GM23338 (cell line): Measurements from ENCODE around the gene MIPEP. TPM values are rescaled to one million over a fixed set of nuclear protein-coding genes. Genes with fewer than 3 reads are reported as not detected.

Experiments used
- ATAC-seq: fragments of 200-7000 bp; cut with Tn5 transposase; 3 replicates; pipeline ENCODE4 v1.9.1; 2020
- DNase-seq: peaks from one replicate; pipeline ENCODE4 v3.0.0-alpha.2; 2015; ENCODE audit warnings: low spot score
- H2AFZ ChIP-seq: fragments of 200-600 bp; sonication (generic); 2 replicates; pipeline ENCODE4 v1.8.0; 2016; ENCODE audit warnings: antibody characterized with exemption, mild to moderate bottlenecking, moderate library complexity
- H3F3A ChIP-seq: fragments of 200-600 bp; sonication (generic); replicated peaks from 2 replicates; pipeline ENCODE4 v1.8.0; 2017; ENCODE audit warnings: antibody characterized with exemption, mixed run types, low read depth
- H3K27ac ChIP-seq: fragments of 200-600 bp; sonication (generic); 2 replicates; pipeline ENCODE4 v1.6.1; 2016; ENCODE audit warnings: low read depth
- H3K27me3 ChIP-seq: fragments of 200-600 bp; sonication (generic); 2 replicates; pipeline ENCODE4 v1.8.0; 2016; ENCODE audit warnings: mild to moderate bottlenecking, mixed run types, moderate library complexity; ENCODE audit not compliant: insufficient read depth
- H3K36me3 ChIP-seq: fragments of 200-600 bp; sonication (generic); 2 replicates; pipeline ENCODE4 v1.8.0; 2016; ENCODE audit warnings: mild to moderate bottlenecking; ENCODE audit not compliant: insufficient read depth
- H3K4me1 ChIP-seq: fragments of 200-600 bp; sonication (generic); 2 replicates; pipeline ENCODE4 v1.8.0; 2016; ENCODE audit warnings: mild to moderate bottlenecking, moderate library complexity; ENCODE audit not compliant: insufficient read depth
- H3K4me2 ChIP-seq: fragments of 200-600 bp; sonication (generic); 2 replicates; pipeline ENCODE4 v1.7.1; 2017; ENCODE audit warnings: mixed run types
- H3K4me3 ChIP-seq: fragments of 200-600 bp; sonication (generic); 2 replicates; pipeline ENCODE4 v1.6.1; 2016; ENCODE audit warnings: mixed run types
- H3K79me2 ChIP-seq: fragments of 200-600 bp; sonication (generic); replicated peaks from 2 replicates; pipeline ENCODE4 v1.8.0; 2017; ENCODE audit warnings: mild to moderate bottlenecking; ENCODE audit not compliant: insufficient read depth
- H3K9me2 ChIP-seq: fragments of 200-600 bp; sonication (generic); 2 replicates; pipeline ENCODE4 v1.8.0; 2017; ENCODE audit not compliant: insufficient read depth
- H4K20me1 ChIP-seq: fragments of 200-600 bp; sonication (generic); replicated peaks from 2 replicates; pipeline ENCODE4 v1.8.0; 2017; ENCODE audit warnings: mild to moderate bottlenecking; ENCODE audit not compliant: insufficient read depth
- H3K27ac Mint-ChIP-seq: 2 replicates; pipeline ENCODE4 v1.8.0; 2020; ENCODE audit warnings: inconsistent platforms, mild to moderate bottlenecking, moderate library complexity, mixed read lengths
- H3K27me3 Mint-ChIP-seq: 3 replicates; pipeline ENCODE4 v1.8.0; 2022; ENCODE audit warnings: low read depth, mild to moderate bottlenecking, moderate library complexity, mixed read lengths, inconsistent platforms; ENCODE audit not compliant: insufficient read depth, poor library complexity
- H3K36me3 Mint-ChIP-seq: 3 replicates; pipeline ENCODE4 v1.8.0; 2021; ENCODE audit warnings: low read depth, mild to moderate bottlenecking, inconsistent platforms, moderate library complexity, mixed read lengths
- H3K4me1 Mint-ChIP-seq: 3 replicates; pipeline ENCODE4 v1.8.0; 2020; ENCODE audit warnings: mild to moderate bottlenecking, inconsistent platforms, mixed read lengths
- H3K4me3 Mint-ChIP-seq: 3 replicates; pipeline ENCODE4 v1.8.0; 2021; ENCODE audit warnings: moderate library complexity, mild to moderate bottlenecking, inconsistent platforms, mixed read lengths
- H3K9me3 Mint-ChIP-seq: 3 replicates; pipeline ENCODE4 v1.8.0; 2020; ENCODE audit warnings: moderate library complexity, mild to moderate bottlenecking, inconsistent platforms, mixed read lengths
- CREB1 ChIP-seq: fragments of 250-450 bp; sonication (Bioruptor Pico); IDR thresholded peaks from 2 replicates; pipeline ENCODE4 v1.5.0; 2020; ENCODE audit warnings: low read depth, mild to moderate bottlenecking, moderate library complexity
- EZH2 ChIP-seq: fragments of 200-600 bp; sonication (generic); IDR thresholded peaks from one replicate; pipeline ENCODE4 v1.8.0; 2017; ENCODE audit warnings: antibody characterized with exemption, mild to moderate bottlenecking, low read depth; ENCODE audit not compliant: unreplicated experiment
- EZH2phosphoT487 ChIP-seq: fragments of 200-600 bp; sonication (generic); IDR thresholded peaks from one replicate; pipeline ENCODE4 v1.8.1; 2018; ENCODE audit warnings: antibody characterized with exemption; ENCODE audit not compliant: unreplicated experiment
- JUNB ChIP-seq: IDR thresholded peaks from one replicate; pipeline ENCODE4 v1.6.1; 2016; ENCODE audit warnings: antibody characterized with exemption; ENCODE audit not compliant: unreplicated experiment
- NANOG ChIP-seq: IDR thresholded peaks from 2 replicates; pipeline ENCODE4 v1.6.1; 2016; ENCODE audit warnings: antibody characterized with exemption, borderline replicate concordance
- POLR2AphosphoS5 ChIP-seq: IDR thresholded peaks from 2 replicates; pipeline ENCODE4 v1.6.1; 2016; ENCODE audit warnings: antibody characterized with exemption, low read depth
- REST ChIP-seq: IDR thresholded peaks from one replicate; pipeline ENCODE4 v1.6.1; 2018; ENCODE audit warnings: antibody characterized with exemption; ENCODE audit not compliant: unreplicated experiment
- STAT1 ChIP-seq: IDR thresholded peaks from one replicate; pipeline ENCODE4 v1.6.1; 2016; ENCODE audit warnings: antibody characterized with exemption; ENCODE audit not compliant: unreplicated experiment
- ZNF114 ChIP-seq: fragments of 250-450 bp; sonication (Bioruptor Pico); IDR thresholded peaks from 2 replicates; pipeline ENCODE4 v1.5.0; 2020; ENCODE audit warnings: mild to moderate bottlenecking, moderate library complexity
- ZNF331 ChIP-seq: fragments of 250-450 bp; sonication (Bioruptor Pico); IDR thresholded peaks from 2 replicates; pipeline ENCODE4 v1.5.0; 2020; ENCODE audit warnings: low read depth, mild to moderate bottlenecking, moderate library complexity
- polyA plus RNA-seq: library from polyadenylated mRNA; unstranded; fragments of >200 nt; fragmentation: Nextera tagmentation; extraction: Ambion mirVana; gene quantifications from 2 replicates; pipeline ENCODE4 v1.2.1, GENCODE V29; 2016
- total RNA-seq: library from RNA; depleted of rRNA; stranded (reverse); fragments of >200 nt; shearing (Covaris generic); gene quantifications from 2 replicates; pipeline ENCODE4 v1.2.3, GENCODE V29; 2014
- TF ChIP-seq, protein P1 (sequence below): IDR thresholded peaks from 2 replicates; pipeline ENCODE4 v1.6.1; 2016; ENCODE audit warnings: antibody characterized with exemption
- TF ChIP-seq, protein P2 (sequence below), 2 experiments: fragments of 200-600 bp in 1 of 2; sonication (generic) in 1 of 2; conservative IDR thresholded peaks; 2 replicates each; pipeline versions ENCODE4 v1.5.1 to v1.6.1; 2016 to 2017; ENCODE audit warnings: antibody characterized with exemption in 2 of 2, low read depth in 2 of 2, mild to moderate bottlenecking in 2 of 2, moderate library complexity in 1 of 2

Gene MIPEP
- total and polyA plus RNA-seq, 2 experiments from 2014 or later, result 20.8 to 22.5 TPM

- TF ChIP-seq POLR2AphosphoS5, result no peak
- TF ChIP-seq JUNB, result no peak
- TF ChIP-seq, protein P1, sequence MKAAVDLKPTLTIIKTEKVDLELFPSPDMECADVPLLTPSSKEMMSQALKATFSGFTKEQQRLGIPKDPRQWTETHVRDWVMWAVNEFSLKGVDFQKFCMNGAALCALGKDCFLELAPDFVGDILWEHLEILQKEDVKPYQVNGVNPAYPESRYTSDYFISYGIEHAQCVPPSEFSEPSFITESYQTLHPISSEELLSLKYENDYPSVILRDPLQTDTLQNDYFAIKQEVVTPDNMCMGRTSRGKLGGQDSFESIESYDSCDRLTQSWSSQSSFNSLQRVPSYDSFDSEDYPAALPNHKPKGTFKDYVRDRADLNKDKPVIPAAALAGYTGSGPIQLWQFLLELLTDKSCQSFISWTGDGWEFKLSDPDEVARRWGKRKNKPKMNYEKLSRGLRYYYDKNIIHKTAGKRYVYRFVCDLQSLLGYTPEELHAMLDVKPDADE, result no peak
- no peak for TF ChIP-seq EZH2phosphoT487
- no peak for TF ChIP-seq ZNF114 (CRISPR knock-in tag)
- TF ChIP-seq REST, result no peak
- no peak for TF ChIP-seq CREB1 (CRISPR knock-in tag)
- TF ChIP-seq ZNF331, result no peak
- no peak for TF ChIP-seq NANOG
Observed at GRCh38 chr13:23852351-23852750, 36.8 kb downstream of the MIPEP start (continued).

DNA sequence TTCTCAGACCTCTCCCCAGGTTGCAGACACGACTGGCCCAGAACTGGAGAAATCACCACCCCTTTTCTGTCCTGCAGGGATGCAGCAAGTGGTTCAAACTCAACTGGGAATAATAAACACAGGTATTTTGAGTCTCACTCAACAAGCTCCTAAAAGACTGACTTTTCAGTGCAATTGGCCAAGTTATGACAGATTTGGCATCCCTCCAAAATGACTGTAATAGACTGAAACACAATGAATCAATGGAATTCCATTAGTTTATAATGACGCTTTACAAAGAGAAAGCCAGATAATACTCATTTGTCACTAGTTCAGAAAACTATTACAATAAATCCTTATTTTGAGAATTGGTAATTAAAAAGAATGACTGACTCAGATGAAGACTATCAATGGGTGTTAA is 38.1 kb downstream of the MIPEP start:
- Histone ChIP-seq H3K4me1 (no peaks in the 10 kb centered on the region), H3K4me3 (no peak overlapping the region), H3K4me2 (no peak overlapping the region), H3K79me2 (no peaks in the 10 kb centered on the region), H3K9me2 (0 out of 2 replicates have a peak, but pooled peaks cover 2% of the 10 kb centered on the region), H3F3A (no peaks in the 10 kb centered on the region), H3K36me3 (no peaks in the 10 kb centered on the region), H2AFZ (no peak overlapping the region), H3K27me3 (no peaks in the 10 kb centered on the region), H4K20me1 (no peaks in the 10 kb centered on the region), H3K27ac (no peak overlapping the region)
- Mint-ChIP-seq H3K9me3 (no peaks in the 10 kb centered on the region), H3K27me3 (peaks cover 2% of the 10 kb centered on the region), H3K36me3 (peaks cover 3% of the 10 kb centered on the region; the same call in 2 of the 3 replicates), H3K27ac (no peak overlapping the region), H3K4me1 (peaks cover 2% of the 10 kb centered on the region), H3K4me3 (no peak overlapping the region)
- ATAC-seq (no peak), DNase-seq (no peak)
- TF ChIP-seq POLR2AphosphoS5, result no peak
- no peak for TF ChIP-seq CREB1 (CRISPR knock-in tag)
- TF ChIP-seq EZH2, result no peak
- no peak for TF ChIP-seq ZNF114 (CRISPR knock-in tag)
- TF ChIP-seq, protein P2, sequence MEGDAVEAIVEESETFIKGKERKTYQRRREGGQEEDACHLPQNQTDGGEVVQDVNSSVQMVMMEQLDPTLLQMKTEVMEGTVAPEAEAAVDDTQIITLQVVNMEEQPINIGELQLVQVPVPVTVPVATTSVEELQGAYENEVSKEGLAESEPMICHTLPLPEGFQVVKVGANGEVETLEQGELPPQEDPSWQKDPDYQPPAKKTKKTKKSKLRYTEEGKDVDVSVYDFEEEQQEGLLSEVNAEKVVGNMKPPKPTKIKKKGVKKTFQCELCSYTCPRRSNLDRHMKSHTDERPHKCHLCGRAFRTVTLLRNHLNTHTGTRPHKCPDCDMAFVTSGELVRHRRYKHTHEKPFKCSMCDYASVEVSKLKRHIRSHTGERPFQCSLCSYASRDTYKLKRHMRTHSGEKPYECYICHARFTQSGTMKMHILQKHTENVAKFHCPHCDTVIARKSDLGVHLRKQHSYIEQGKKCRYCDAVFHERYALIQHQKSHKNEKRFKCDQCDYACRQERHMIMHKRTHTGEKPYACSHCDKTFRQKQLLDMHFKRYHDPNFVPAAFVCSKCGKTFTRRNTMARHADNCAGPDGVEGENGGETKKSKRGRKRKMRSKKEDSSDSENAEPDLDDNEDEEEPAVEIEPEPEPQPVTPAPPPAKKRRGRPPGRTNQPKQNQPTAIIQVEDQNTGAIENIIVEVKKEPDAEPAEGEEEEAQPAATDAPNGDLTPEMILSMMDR (conservative IDR thresholded peaks at IDR 0.05; ENCODE audit: low read depth in 2 of 2), result no peak
- TF ChIP-seq EZH2phosphoT487, result no peak
- no peak for TF ChIP-seq STAT1
- TF ChIP-seq, protein P1, result no peak
- TF ChIP-seq JUNB, result no peak
- no peak for TF ChIP-seq ZNF331
- no peak for TF ChIP-seq REST
